ENCODE measurements around the gene DNAI7.
A peak's percentile ranks its signal among the peaks of the same experiment; 100 is the strongest.

Gene DNAI7, protein sequence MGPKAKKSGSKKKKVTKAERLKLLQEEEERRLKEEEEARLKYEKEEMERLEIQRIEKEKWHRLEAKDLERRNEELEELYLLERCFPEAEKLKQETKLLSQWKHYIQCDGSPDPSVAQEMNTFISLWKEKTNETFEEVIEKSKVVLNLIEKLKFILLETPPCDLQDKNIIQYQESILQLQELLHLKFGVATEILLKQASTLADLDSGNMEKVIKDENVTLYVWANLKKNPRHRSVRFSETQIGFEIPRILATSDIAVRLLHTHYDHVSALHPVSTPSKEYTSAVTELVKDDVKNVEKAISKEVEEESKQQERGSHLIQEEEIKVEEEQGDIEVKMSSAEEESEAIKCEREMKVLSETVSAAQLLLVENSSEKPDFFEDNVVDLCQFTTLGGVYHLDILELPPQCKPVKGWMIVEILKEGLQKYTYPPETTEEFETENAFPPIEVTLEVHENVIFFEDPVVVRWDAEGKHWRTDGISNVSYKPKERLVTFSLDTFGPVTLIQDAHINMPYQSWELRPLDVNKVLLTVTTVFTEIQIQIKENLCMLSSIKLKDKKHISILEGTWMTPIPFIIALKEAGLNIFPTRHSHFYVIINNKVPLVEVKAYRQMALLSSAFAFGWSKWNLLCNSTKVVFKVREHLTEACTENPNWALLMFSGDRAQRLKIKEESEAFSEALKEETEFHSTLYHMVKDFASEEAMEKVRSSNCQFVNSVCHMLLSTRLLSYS

DNA sequence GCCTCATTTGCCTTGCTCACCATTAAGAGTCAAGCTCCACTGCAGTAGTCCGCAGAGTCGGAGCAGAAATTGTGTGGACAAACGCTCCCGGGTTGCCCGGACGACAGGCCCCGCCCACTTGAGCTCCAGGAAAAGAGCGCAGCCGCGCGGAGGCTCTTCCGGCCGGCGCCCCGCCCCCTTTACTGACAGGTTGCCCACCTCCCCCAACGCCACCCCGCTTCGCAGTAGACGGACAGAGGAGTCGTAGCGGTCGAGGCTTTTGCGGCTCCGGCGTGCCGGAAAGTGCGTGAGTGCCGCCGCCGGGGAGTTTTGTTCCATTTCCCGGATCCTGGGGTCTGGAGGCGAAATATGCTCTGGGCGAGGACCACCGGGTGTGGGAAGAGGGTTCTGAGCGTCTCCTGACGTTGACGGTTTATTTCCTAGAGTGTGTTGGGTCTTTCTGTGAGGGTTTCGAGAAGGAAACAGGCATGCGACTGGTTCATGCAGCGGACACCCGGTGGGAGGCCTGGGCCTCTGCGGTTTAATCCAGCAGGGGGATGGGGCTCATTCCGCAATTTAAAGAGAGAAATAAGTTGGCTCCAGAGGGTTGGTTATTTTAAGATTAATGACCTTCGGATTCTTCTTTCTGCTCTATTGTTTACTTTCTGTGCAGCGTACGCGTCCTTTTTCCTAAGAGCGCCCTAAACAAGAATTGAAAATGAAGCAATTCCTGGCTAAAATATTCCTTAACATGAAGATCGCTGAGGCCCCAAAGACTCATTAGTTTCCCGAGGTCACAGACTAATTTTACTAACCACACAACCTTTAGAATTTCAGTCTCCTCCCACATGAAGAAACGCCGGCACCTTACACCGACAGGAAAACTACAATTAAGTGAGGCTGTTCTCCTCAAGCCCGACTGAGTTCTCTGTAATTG lies at the start of gene DNAI7, which contains the start of gene ETFRF1:
Gene DNAI7 (minus strand): TSS at position 105 of the 916 bp plus-strand sequence. CDS start 82 bp downstream, at position 23.
Gene ETFRF1 (plus strand): TSS at position 182 of the 916 bp plus-strand sequence. CDS start 8,720 bp downstream, outside the sequence.
- DNase-seq (ENCODE audit: low read depth, low spot score): peak; percentile 85

DNA sequence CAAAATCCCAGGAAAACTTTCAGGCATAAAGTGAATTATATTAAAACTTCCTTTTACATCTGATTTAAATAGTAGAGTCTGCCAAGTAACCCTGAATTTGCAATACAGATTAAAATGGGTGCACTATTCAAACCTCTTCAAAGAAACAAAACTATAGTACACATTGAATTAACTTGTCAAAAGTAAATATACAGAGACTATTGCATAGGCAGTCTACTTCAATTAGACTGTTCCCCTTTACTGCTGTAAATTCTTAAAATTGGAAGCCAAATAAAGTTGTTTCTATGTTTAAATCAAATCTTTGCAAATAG lies 48.7 kb upstream of the DNAI7 start:
- DNase-seq (ENCODE audit: low read depth, low spot score): no peak

DNA sequence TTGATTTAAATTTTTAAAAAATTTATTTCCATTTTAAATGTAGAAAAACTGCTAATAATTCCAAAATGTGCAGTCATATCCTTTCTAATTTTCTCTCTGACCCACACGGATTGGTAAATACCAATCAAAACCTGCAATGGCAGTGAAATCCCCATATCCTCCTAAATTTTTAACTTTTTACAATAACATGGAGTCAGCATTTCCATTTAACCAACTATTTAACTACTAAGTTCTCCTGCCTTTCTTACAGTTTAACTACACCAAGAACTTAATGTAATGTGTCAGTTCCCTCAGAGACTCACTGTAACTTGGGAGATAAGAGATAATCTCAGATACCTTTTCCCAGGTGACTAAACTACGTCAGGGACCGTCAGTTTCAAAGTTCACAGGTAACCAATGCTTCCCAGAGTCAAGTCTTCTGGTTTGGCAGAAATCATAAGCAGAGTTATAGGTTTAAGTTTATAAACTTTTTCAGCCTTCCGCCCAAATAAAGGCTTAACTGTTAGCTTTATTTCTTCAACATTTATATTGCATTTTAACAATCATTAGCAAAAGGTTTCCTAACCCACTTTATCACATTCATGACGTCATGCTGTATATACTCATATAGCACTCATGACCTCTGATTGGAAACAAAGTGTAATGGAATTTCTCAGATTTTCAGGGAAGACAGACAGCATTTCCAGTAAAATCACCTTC lies 48.2 kb upstream of the DNAI7 start:
- DNase-seq (ENCODE audit: low read depth, low spot score): no peak

DNA sequence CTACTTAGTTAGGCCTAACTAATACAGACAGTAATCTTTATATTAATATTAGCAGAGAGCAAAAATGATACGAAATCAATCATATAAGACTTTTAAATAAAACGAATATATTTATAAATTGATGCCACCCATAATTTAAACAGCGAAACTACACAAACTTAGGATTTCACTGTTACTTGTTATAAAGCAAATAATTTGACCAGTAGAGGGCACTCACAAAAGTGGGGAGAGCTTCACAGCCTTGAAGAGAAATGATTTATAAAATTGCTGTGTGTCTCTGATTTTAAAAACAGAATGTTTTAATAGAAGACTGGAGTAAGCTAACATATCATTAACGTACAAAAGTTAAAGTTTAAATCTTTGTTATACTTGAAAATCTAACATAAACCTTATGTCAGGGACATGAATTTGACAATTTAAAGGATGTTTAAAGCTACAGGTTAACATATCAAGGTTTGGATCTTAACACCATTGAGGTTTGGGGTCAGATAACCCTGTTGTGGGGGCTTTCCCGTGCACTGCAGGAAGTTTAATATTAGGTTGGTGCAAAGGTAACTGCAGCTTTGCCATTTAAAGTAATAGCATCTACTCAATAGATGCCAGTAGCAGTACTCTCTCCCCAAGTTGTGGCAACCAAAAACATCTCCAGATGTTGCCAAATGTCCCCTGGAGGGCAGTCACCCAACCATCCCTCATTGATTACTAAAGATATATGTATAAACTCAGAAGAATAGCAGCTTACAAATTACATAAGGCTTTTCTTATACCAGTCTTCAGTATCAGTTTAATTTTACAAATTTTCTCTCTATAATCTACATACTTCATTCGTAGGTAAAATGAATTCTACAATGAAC lies 46.4 kb upstream of the DNAI7 start:
- DNase-seq (ENCODE audit: low read depth, low spot score): no peak

DNA sequence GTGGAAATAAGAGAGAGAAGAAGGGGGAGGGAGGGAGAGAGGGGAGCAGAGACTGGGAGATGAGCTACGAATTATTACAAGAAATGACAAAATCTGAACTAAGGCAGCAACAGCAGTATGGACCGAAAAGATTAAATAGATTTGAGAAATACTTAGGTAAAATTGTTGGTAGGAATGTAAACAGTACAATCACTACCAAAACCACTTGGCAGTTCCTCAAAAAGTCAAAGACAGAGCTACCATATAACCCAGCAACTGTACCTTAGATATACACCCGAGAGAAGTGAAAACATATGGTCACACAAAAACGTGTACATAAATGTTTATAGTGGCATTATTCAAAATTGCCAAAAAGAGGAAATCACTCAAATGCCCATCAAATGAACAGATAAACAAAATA lies 41.7 kb upstream of the DNAI7 start:
- no peak for DNase-seq (ENCODE audit: low read depth, low spot score)

DNA sequence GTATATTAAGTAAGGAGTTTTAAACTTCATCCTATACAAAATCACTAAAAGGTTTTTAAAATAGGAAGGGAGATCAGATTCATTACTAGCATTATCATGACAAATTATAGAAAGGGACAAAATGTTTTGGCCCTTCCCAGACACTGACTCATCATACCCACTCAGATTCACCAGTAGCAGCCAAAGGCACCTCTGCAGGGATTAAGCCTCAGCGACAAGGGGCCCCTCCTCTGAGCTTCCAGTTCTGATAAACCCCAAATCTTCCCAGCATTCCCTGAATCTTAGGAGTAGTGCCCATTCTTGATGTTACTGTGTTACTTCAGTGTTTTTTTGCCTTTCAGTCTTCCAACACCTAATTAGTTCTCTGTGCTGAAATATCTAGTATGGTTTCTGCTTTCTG lies 41.2 kb upstream of the DNAI7 start:
- no peak for DNase-seq (ENCODE audit: low read depth, low spot score)

DNA sequence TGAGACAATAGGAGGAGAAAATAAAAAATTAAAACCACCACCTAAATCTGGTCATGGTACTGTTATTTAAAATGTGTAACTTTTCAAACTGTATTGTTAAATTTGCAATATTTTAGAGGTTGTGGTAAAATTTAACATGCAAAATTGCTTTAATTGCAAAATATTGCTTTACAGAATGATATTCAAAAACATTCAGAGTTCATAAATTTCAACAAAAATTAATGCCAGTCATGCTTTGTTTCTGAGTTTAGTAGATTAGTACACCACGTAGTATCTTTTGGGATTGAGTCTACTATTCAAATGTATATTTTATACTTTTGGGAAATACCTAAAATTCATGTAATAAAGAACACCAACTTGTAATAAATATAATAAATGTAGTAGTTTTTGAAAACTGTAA lies 18.4 kb upstream of the DNAI7 start:
- no peak for DNase-seq (ENCODE audit: low read depth, low spot score)

DNA sequence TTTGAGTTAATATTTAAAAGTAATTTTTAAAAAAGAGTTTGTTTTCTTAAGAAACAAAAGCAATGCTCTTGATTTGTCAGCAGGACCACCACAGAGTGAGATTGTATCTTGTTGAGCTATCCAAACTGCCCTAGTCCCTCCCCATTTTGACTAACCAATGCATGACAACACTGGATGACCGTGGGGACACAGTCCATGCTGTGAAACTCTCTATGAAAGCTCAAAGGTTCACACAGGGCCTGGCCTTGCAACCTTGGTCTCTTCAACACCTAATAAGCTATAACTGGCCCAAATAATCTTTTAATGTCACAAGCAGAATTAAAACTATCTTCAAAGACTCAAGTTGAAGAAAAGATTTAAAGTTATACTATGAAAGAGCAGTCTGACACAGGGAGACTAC lies 13.6 kb upstream of the DNAI7 start:
- no peak for DNase-seq (ENCODE audit: low read depth, low spot score)

DNA sequence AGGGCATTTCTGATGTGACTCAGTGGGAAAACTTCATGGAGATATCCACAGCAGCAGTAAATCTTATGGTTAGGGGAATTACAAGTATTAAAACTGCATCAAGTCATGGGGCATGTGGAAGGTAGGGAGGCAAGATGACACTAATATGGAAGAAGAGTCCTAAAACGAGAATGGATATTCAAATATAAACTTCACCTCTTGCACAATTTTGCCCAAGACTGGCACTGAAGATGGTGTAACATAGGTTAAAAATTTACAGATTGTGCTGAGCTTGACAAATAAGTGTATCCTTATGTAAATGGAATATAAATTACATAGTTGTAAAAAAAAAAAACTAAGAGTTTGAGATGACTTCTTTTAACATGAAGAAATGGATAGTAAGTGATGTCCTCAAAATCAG lies 12.9 kb upstream of the DNAI7 start:
- no peak for DNase-seq (ENCODE audit: low read depth, low spot score)

DNA sequence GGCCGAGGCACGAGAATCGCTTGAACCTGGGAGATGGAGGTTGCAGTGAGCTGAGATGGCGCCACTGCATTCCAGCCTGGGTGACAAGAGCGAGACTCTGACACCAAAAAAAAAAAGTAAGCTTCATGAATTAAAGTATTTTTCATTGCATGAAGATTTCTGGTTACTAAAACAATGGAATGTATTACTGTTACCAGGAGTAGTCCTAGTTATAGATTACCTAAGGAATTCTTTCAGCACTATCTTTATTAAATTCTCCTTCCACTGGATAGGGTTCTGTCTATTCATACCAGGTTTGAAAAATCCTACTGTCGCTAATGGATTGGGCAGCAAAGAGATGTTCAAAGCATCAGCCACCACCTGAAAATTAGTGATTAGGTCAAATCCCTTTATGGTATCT lies 12.5 kb upstream of the DNAI7 start:
- no peak for DNase-seq (ENCODE audit: low read depth, low spot score)

DNA sequence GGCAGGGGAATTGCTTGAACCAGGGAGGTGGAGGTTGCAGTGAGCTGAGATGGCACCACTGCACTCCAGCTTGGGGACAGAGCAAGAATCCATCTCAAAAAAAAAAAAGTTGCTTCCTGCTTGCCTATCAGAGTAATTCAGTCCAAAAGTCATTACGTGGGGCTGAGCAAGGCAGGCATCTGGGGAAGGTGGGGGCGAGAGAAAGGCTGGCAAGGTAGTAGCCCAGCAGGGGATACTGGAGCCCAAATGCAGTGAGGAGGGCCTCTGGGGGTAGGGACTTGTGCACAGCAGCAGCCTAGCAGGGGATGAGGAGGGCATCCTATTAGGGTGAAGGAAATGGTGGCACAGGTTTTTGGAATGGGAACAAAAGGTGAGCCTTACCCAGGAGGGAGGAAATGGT lies 7.2 kb upstream of the DNAI7 start:
- DNase-seq (ENCODE audit: low read depth, low spot score): no peak

DNA sequence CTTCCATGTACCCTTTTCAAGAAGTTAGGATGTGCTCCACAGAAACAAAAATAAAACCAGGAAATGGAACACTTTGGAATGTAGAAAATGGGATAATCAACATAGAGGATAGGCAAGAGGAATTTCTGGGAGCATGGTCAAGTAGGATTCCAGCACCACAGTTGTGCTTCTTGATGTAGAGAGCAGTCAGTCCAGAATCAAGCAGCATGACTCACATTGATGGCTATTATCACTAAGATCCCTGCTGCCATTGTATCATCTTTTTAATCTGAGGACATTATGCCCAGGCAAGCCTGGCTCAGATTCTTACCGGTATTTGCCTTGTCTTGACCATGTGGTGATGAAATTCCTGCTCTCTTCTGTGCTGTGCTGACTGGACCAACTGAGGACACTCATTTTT lies 5.7 kb upstream of the DNAI7 start:
- no peak for DNase-seq (ENCODE audit: low read depth, low spot score)

DNA sequence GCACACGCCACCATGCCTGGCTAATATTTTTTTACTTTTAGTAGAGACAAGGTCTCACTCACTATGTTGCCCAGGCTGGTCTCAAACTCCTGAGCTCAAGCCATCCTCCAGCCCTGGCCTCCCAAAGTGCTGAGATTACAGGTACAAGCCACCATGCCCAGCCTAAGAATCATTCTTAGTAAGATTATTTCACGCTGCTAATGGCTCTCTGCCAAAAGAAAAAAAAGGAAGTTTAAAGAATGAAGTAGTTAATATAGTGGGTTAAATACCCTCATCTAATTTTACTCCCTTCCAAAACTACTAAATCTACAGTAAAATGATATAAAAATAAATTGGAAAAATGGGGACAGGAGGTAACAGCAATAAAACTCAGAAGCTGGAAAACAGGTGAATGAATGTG lies 2.6 kb upstream of the DNAI7 start:
- DNase-seq (ENCODE audit: low read depth, low spot score): no peak

DNA sequence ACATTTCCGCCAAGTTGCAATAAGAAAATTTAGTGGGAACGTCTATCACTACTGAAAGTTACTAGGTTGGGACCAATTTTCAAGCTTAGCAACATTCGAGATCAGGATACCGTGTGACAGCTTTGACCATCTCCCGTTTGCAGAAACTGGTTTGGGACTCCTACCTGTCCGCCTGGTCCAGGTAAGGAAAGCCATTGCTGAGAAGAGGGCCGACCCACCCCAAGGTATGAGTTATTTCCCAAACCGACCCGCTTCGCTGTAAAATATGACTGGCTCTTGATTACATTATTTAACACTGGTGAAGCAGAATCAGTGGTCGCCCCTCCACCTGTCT lies 271 bp downstream of the DNAI7 start:
- no peak for DNase-seq (ENCODE audit: low read depth, low spot score)

DNA sequence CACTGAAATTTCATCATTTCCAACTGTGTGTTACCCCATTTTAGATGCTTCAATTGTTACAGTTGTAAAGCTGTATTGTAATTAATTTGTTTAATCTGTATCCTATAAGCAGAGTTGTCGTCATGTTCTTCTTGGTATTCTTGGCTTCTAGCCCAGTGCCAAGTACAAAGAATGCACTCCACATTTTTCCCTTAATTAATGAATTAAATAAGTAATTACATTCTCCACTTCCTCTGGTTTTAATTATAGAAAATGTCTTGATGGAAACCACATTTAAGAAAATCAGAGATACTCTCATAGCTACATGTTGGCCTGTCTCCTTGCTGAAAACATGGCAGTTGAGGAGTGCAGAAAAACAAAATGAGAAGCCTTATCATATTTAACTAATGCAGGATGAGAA lies 746 bp downstream of the DNAI7 start:
- DNase-seq (ENCODE audit: low read depth, low spot score): no peak

DNA sequence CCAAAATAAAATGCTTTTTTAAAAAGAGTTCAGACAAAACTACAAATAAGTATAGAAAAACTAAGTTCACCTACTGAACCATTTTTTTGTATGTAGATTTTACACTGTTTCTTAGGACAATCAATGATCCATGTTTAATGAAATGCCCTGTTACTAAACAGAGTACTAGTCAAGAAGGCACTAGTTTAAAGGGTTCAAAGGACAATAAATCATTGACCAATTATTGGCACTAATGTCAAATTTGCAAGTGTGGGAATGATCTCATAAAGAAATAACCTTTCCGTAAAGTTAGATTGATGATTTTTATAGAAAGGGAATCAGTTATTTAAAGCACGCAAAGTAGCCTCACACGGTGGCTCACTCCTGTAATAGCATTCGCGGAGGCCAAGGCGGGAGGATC lies 4.2 kb downstream of the DNAI7 start:
- no peak for DNase-seq (ENCODE audit: low read depth, low spot score)

DNA sequence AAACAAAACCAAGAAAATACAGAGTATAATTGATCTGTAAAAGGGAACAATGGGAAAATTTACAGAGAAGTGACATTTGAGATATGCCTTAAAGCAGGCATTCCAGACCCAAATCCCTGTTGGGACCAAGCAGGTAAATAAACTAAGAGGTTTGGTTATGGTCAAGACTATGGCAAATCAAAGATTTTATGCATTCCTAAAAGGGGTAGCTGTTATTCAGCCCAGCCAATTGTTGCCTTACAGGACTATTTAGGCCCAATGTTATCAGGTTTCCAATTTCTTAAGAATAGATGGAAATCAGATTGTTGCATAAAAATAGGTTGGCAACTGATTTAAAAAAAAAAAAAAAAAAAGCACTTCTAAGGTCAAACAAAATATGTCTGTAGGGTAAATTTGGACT lies 5.3 kb downstream of the DNAI7 start:
- DNase-seq (ENCODE audit: low read depth, low spot score): no peak

DNA sequence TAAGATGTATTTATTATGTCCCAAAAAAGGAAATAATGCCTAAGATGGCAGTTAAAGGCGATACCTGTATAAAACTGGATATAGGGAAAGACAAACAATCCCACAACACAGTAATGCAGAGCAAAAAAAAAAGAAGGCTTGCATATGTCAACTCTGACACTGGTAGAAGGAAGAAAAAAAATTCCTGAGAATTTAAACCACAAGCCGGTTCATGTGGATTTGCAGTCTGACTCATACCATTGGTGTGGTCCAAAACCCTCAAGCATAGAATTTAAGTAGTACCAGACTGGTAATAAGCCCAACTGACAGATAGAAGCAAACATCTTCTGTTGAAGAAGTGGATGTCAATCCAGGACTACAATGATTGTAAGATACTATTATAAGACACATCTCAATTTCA lies 7.2 kb downstream of the DNAI7 start:
- peak; percentile 70 for DNase-seq (ENCODE audit: low read depth, low spot score)

DNA sequence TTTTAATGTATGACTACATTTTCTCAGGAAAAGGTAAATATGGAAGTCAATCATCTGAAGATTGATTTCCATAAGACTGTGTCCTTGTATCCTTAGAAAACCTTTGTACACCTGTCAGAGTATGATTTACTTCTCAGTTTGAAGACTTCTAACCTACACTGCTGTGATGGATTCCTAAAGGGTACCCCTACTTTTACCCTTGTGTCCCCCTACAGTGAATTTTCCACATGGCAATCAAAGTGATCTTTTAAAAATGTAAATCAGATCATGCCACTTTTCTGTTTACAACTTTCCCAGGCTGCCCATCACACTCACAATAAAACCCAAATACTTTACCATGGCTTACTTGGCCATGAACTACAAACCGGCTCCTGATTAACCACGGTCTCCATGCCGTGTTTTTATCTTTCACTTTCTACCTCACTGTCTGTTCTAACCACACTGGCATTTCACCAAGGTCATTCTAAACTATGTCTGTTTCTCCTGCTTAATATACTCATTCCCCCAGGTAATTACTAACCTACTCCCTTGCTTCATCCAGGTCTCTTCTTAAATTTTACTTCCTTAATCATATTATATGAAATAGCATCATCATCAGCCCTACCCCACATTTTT lies 8.1 kb downstream of the DNAI7 start:
- DNase-seq (ENCODE audit: low read depth, low spot score): no peak

DNA sequence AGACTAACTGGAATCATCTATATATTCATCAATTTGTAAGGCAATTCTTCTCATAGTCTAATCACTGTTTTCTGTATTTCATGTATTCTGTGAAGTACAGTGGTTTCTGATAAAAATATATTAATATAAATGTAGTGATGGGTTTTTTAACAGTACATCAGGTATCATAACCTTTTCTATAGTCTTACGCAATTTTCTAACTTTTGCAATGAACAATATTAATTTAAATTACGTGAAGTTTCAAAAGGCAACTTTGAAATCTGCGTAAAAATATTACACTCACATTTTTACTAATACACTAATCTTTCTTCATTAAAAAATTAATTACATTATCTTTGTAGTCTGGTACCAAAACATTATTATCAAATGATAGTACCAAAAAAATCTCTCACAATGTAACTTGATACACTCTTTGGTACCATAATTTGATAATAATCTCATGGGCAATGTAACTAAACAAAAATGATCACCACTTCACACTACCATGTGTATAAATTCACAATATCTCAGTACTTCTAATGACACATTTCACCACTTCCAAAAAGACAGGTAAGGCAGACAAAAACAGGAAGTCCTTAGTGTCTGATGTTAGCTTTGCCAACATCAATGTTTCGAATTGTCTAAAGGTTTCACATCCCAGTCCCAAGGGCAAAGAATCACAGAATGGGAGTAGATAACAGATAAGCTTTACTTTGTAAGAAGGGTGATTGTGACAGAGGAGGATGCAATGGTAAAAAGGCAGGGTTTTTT lies 8.7 kb downstream of the DNAI7 start:
- DNase-seq (ENCODE audit: low read depth, low spot score): no peak

Measured in smooth muscle cell of the brain vasculature (primary cell).